ENCODE measurements around the gene OR2C1.

OR2C1 gene

GRCh38 chr16:3328643-3329042 lies 27.0 kb upstream of the OR2C1 start:
- TF ChIP-seq, protein P1, sequence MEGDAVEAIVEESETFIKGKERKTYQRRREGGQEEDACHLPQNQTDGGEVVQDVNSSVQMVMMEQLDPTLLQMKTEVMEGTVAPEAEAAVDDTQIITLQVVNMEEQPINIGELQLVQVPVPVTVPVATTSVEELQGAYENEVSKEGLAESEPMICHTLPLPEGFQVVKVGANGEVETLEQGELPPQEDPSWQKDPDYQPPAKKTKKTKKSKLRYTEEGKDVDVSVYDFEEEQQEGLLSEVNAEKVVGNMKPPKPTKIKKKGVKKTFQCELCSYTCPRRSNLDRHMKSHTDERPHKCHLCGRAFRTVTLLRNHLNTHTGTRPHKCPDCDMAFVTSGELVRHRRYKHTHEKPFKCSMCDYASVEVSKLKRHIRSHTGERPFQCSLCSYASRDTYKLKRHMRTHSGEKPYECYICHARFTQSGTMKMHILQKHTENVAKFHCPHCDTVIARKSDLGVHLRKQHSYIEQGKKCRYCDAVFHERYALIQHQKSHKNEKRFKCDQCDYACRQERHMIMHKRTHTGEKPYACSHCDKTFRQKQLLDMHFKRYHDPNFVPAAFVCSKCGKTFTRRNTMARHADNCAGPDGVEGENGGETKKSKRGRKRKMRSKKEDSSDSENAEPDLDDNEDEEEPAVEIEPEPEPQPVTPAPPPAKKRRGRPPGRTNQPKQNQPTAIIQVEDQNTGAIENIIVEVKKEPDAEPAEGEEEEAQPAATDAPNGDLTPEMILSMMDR (IDR thresholded peaks at IDR 0.05; ENCODE audit: low read length, missing control alignments) = no peak
- H3K4me3 ChIP-seq (replicated peaks; ENCODE audit: low read depth, low read length) = no peak overlapping the region
- DNase-seq (ENCODE audit: low read depth) = no peak

DNA sequence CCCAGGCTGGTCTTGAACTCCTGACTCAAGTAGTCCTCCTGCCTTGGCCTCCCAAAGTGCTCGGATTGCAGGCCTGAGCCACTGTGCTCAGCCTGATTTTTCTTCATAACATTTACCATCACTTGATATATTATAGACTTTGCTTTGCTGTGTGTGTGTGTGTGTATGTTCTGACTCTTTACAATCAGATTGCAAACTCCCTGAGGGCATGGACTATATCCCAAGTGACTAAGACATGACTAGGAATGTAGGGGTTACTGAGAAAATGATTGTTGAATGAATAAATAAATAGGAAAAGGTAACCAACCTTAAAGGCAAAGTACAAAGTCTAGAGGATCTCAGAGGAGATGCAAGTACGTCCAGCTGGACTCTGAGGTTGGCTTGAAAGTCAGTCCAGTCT lies 9.6 kb upstream of the OR2C1 start:
- no peak for DNase-seq (ENCODE audit: low read depth)
- TF ChIP-seq, protein P1 (IDR thresholded peaks at IDR 0.05; ENCODE audit: low read length, missing control alignments) = no peak
- no peak overlapping the region for H3K4me3 ChIP-seq (replicated peaks; ENCODE audit: low read depth, low read length)

DNA sequence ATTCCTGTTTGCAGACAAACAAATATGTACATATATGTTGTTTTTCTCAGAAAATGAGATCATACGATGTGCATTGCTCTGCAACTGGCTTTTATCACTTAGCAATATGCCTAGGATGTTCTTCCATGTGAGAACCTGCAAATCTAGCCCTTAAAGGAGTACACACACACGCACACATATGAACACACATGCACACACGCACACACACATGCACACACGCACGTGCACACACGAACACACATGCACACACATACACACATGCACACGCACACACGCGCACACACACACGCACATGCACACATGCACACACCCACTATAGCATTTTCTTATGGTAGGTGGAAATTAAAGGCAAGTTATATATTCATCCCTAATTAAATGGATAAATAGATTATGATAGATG lies 8.1 kb upstream of the OR2C1 start:
- H3K4me3 ChIP-seq (replicated peaks; ENCODE audit: low read depth, low read length) = no peak overlapping the region
- no peak for DNase-seq (ENCODE audit: low read depth)
- TF ChIP-seq, protein P1 (IDR thresholded peaks at IDR 0.05; ENCODE audit: low read length, missing control alignments) = no peak

DNA sequence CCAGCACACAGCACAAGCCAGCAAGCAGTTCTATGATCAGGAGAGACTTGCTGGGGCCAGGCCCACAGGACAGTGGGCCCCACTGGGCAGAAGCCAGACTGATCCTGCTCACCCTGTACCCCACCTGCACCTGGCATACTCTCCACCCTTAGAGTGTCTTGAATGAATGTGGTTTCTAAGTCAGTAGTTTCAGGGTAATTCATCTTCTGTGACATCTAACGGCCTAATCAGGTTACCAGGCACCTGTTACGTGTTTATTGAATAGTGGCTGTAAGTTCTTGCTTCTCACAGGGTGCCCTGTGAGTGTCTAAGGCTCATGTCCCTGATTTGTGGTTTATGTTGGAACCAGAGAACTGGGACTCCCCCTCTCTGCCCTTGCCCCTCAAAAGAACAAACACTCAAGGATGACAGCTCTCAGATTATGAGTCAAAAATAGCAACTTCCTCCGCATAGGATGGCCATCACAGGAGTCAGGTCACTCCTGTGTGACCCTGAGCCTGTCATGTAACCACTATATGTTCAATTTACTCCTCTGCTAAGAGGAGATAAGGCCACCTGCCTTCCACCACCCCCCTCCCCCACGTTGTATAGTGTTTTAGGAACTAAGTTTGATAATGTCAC lies 7.0 kb upstream of the OR2C1 start:
- no peak for DNase-seq (ENCODE audit: low read depth)
- no peak overlapping the region for H3K4me3 ChIP-seq (replicated peaks; ENCODE audit: low read depth, low read length)
- TF ChIP-seq, protein P1 (IDR thresholded peaks at IDR 0.05; ENCODE audit: low read length, missing control alignments) = no peak

DNA sequence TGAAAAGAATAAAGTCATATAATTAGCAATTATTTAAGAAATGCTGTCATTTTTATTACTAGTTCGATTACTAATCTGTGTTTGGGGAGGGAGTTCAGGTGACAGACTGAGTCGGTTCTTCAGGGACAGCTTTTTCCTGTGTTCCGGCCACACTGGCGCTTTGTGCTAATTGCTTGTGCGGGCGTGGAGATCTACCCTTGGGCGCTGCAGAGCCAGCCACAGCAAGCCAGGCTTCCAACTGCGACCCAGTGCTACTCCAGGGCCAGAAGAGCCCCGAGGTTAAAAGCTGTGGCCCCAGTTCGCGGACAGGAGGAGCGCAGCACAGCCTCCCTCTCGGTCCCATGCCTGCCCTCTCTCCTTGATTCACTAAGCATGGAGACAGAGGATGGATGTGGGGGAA lies 6.5 kb upstream of the OR2C1 start:
- H3K4me3 ChIP-seq (replicated peaks; ENCODE audit: low read depth, low read length) = no peak overlapping the region
- TF ChIP-seq, protein P1 (IDR thresholded peaks at IDR 0.05; ENCODE audit: low read length, missing control alignments) = no peak
- no peak for DNase-seq (ENCODE audit: low read depth)

GRCh38 chr16:3356118-3356517 lies 429 bp downstream of the OR2C1 start:
- H3K4me3 ChIP-seq (replicated peaks; ENCODE audit: low read depth, low read length) = no peak overlapping the region
- TF ChIP-seq, protein P1 (IDR thresholded peaks at IDR 0.05; ENCODE audit: low read length, missing control alignments) = no peak
- DNase-seq (ENCODE audit: low read depth) = no peak

DNA sequence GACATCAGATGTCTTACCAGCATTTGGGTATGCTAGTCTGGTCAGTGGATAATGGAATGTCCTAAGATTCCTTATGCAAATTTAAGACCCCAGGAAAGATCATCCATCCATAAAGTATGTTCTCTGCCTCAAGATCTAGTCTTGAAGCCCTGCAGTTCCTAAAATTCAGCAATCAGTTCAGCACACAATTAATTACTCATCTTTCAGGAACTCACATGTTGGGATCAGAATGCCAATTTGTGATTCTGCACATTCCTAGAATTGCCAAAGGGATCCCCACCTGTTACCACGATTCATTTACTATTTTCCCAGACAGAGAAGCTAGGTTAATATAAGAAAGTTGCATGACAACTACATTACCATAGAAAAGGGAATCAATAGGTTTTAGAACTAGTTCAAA lies 3.2 kb downstream of the OR2C1 start:
- TF ChIP-seq, protein P1 (IDR thresholded peaks at IDR 0.05; ENCODE audit: low read length, missing control alignments) = no peak
- H3K4me3 ChIP-seq (replicated peaks; ENCODE audit: low read depth, low read length) = no peak overlapping the region
- DNase-seq (ENCODE audit: low read depth) = no peak

All from fibroblast of pulmonary artery (primary cell).